ENCODE results near the gene FADS6.

DNA sequence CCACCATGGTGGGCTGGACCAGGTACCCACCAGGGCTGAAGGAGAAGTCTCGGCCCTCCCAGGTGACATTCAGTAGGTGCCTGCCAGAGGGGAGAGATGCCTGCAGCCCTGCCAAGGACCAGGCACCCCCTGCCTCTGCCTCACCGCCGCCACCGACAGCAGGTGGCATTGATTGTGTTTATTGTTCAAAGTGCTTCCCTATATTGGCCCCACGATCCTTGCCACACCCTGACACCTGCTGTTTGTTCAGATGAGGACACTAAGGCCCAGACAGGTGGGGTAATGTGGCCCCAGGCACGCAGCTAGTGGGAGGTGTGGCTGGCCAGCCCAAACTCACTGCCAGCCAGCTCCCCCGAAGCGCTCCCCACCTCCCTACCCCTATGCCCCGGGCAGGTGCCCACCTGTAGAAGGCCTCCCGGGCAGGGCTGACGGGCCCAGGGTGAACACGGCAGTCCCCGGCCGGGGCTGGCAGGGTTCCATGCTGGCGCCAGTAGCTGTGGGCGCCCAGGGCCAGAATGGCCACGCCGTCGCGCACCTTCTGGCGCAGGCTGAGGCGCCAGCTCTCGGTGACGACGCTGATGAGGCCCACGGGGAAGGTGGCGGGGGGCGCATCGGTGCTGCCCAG is 41.7 kb downstream of the FADS6 start:
- TF ChIP-seq, protein P1, sequence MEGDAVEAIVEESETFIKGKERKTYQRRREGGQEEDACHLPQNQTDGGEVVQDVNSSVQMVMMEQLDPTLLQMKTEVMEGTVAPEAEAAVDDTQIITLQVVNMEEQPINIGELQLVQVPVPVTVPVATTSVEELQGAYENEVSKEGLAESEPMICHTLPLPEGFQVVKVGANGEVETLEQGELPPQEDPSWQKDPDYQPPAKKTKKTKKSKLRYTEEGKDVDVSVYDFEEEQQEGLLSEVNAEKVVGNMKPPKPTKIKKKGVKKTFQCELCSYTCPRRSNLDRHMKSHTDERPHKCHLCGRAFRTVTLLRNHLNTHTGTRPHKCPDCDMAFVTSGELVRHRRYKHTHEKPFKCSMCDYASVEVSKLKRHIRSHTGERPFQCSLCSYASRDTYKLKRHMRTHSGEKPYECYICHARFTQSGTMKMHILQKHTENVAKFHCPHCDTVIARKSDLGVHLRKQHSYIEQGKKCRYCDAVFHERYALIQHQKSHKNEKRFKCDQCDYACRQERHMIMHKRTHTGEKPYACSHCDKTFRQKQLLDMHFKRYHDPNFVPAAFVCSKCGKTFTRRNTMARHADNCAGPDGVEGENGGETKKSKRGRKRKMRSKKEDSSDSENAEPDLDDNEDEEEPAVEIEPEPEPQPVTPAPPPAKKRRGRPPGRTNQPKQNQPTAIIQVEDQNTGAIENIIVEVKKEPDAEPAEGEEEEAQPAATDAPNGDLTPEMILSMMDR (IDR thresholded peaks at IDR 0.05) = no peak
- no peak for TF ChIP-seq POLR2A (IDR thresholded peaks at IDR 0.05)
